Prostate gland (tissue), 2 donors: ENCODE results near the gene BCL2L11. TPM values are rescaled to one million over a fixed set of nuclear protein-coding genes. Genes with fewer than 3 reads are reported as not detected.

Experiments
- DNase-seq: peaks from one replicate; pipeline ENCODE4 v3.0.0-alpha.2; 2019; ENCODE audit warnings: low spot score
- H3K27ac ChIP-seq, 2 donors: fragments of 200-600 bp; sonication (generic); 2 replicates each; pipeline ENCODE4 v1.5.1; 2017 to 2019
- H3K27me3 ChIP-seq: fragments of 200-600 bp; sonication (generic); replicated peaks from 2 replicates; pipeline ENCODE4 v1.5.1; 2019; ENCODE audit not compliant: insufficient read depth
- H3K36me3 ChIP-seq, 2 donors: fragments of 200-600 bp; sonication (generic); 1 replicate in 1 of 2; 2 replicates in 1 of 2; pipeline versions ENCODE4 v1.5.1 to v1.8.1; 2017 to 2019
- H3K4me1 ChIP-seq: fragments of 200-600 bp; sonication (generic); replicated peaks from 2 replicates; pipeline ENCODE4 v1.5.1; 2019
- H3K4me3 ChIP-seq, 2 donors: fragments of 200-600 bp; sonication (generic); 2 replicates each; pipeline ENCODE4 v1.5.1; 2017 to 2019
- H3K9me3 ChIP-seq: fragments of 200-600 bp; sonication (generic); 2 replicates; pipeline ENCODE4 v1.5.1; 2017
- POLR2A ChIP-seq: fragments of 450-650 bp; IDR thresholded peaks from one replicate; pipeline ENCODE4 v1.6.1; 2016; ENCODE audit warnings: antibody characterized with exemption, mild to moderate bottlenecking
- POLR2AphosphoS5 ChIP-seq: sonication (generic); formaldehyde crosslinking; IDR thresholded peaks from one replicate; pipeline ENCODE4 v1.6.1; 2017; ENCODE audit warnings: antibody characterized with exemption
- WGBS: methylation state at CpG from one replicate; pipeline ENCODE4 v1.1.5; 2018; 5-methylcytosine and 5-hydroxymethylcytosine counted together
- intact Hi-C: fragments of 100-400 bp; cut with DNase I; formaldehyde crosslinking; loops from one replicate; pipeline ENCODE4 v1.14.2; 2022
- total RNA-seq, 2 donors: library from RNA; depleted of rRNA; stranded (reverse); fragments of >200 nt; gene quantifications; one replicate each; pipeline ENCODE4 v1.1.0, GENCODE V29; 2016
- TF ChIP-seq, protein P1 (sequence below), 4 experiments: fragments of 200-600 bp in 2 of 4; fragments of 450-650 bp in 2 of 4; sonication (generic) in 2 of 4; IDR thresholded peaks; 1 replicate in 3 of 4; 2 replicates in 1 of 4; pipeline ENCODE4 v1.5.1; 2016 to 2019; ENCODE audit warnings: antibody characterized with exemption in 4 of 4, mild to moderate bottlenecking in 2 of 4, moderate library complexity in 2 of 4

The BCL2L11 gene
- total RNA-seq, 2 donors from 2014 or later, result 28.3 to 55.3 TPM

DNA sequence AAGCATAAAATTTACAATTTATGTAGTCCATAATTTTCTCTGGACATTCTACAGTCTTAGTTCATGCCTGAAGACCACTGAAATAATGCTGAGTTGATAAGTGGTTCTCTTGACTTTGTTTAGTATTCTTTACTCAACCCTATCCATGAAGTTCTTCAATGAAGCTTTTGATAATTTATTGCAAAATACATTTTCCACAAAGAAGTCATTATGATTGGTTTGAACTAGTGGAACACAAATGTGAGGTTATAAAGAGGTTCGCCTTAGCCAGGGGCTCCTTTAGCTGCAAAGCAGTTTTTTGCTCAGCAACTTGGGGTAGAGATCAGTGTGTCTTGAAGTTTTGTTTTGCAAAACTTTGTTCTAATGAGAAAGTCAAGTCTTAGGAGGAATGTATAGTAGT, 5.9 kb downstream of the BCL2L11 start:
- no peak for DNase-seq
- Histone ChIP-seq H3K4me3 (no peak overlapping the region), H3K27ac (no peak overlapping the region), H3K36me3 (no peaks in the 10 kb centered on the region), H3K4me1 (no peaks in the 10 kb centered on the region), H3K27me3 (no peaks in the 10 kb centered on the region), H3K9me3 (no peaks in the 10 kb centered on the region)
- WGBS, result 91% methylated on average over 1 of the region's 1 CpG
- intact Hi-C loops, result no loop called here
- TF ChIP-seq, protein P1, sequence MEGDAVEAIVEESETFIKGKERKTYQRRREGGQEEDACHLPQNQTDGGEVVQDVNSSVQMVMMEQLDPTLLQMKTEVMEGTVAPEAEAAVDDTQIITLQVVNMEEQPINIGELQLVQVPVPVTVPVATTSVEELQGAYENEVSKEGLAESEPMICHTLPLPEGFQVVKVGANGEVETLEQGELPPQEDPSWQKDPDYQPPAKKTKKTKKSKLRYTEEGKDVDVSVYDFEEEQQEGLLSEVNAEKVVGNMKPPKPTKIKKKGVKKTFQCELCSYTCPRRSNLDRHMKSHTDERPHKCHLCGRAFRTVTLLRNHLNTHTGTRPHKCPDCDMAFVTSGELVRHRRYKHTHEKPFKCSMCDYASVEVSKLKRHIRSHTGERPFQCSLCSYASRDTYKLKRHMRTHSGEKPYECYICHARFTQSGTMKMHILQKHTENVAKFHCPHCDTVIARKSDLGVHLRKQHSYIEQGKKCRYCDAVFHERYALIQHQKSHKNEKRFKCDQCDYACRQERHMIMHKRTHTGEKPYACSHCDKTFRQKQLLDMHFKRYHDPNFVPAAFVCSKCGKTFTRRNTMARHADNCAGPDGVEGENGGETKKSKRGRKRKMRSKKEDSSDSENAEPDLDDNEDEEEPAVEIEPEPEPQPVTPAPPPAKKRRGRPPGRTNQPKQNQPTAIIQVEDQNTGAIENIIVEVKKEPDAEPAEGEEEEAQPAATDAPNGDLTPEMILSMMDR (IDR thresholded peaks at IDR 0.05), result no peak
- no peak for TF ChIP-seq POLR2AphosphoS5
- no peak for TF ChIP-seq POLR2A

DNA sequence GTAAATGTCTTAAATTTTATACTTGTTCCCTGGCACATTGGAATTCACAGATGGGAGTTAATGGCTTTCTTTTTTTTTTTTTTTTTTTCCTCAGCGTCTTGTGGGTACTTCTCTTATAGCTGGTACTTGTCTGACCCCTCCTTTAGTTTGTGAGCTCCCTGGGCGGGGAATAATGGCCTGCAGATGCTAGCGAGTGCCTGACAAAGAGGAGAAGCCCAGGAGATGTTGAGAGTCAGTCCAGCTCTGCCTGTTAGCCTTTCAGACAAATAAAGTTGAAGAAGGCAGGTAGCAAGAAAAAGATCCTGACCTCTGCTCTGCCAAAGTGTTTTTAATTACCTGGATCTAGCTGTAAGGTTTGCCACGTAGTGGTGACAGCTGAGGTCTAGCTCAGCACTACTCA, 6.6 kb downstream of the BCL2L11 start:
- no peak for DNase-seq
- no peaks in the 10 kb centered on the region for H3K36me3 ChIP-seq
- no peaks in the 10 kb centered on the region for H3K9me3 ChIP-seq
- no peaks in the 10 kb centered on the region for H3K4me1 ChIP-seq
- no peak for TF ChIP-seq POLR2A
- TF ChIP-seq, protein P1 (IDR thresholded peaks at IDR 0.05), result no peak
- no peak for TF ChIP-seq POLR2AphosphoS5
- intact Hi-C loops, result no loop called here
- WGBS, result 71% methylated on average over 4 of the region's 4 CpGs
- no peaks in the 10 kb centered on the region for H3K27me3 ChIP-seq
- no peak overlapping the region for H3K27ac ChIP-seq
- H3K4me3 ChIP-seq, result no peak overlapping the region

DNA sequence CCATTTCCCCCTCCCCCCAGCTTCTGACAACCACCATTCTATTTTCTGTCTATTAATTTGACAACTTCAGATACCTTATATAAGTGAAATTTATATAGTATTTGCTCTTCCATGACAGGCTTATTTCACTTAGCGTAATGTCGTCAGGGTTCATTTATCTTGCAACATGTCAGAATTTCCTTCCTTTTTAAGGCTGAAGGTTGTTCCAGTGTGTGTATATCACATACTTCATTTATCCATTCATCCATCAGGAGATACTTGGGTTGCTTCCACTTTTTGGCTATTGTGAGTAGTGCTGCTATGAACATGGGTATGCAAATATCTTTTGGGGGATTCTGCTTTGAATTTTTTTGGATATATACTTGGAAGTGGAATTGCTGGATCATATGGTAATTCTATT, 7.4 kb downstream of the BCL2L11 start:
- no peaks in the 10 kb centered on the region for H3K4me1 ChIP-seq
- no peaks in the 10 kb centered on the region for H3K36me3 ChIP-seq
- intact Hi-C loops, result no loop called here
- no peak overlapping the region for H3K4me3 ChIP-seq
- DNase-seq, result no peak
- TF ChIP-seq POLR2A (no peak), POLR2AphosphoS5 (no peak)
- TF ChIP-seq, protein P1 (IDR thresholded peaks at IDR 0.05), result no peak
- H3K9me3 ChIP-seq, result no peaks in the 10 kb centered on the region
- H3K27me3 ChIP-seq, result no peaks in the 10 kb centered on the region
- no peak overlapping the region for H3K27ac ChIP-seq
- WGBS, result 91% methylated on average over 2 of the region's 2 CpGs

DNA sequence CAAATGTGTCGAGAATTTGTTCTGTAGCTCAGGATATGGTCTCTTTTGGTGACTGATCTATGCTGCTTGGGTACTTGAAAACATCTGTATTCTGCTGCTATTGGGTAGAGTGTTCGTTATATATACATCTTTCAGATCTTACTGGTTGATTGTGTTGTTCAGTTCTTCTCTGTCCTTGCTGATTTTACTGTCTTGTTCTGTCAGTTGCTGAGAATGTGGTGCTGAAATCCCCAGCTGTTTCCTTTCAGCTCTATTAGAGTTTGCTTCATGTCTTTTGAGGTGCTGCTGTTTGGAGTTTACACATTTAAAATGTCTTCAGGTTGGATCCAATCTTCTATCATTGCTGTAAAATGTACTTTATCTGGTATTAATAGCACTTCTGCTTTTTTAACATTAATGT, 12.9 kb downstream of the BCL2L11 start:
- WGBS, result 87% methylated on average over 2 of the region's 2 CpGs
- no peak overlapping the region for H3K27ac ChIP-seq
- intact Hi-C loops, result no loop called here
- no peak overlapping the region for H3K4me3 ChIP-seq
- H3K9me3 ChIP-seq, result no peaks in the 10 kb centered on the region
- H3K27me3 ChIP-seq, result no peaks in the 10 kb centered on the region
- DNase-seq, result no peak
- no peaks in the 10 kb centered on the region for H3K36me3 ChIP-seq
- H3K4me1 ChIP-seq, result no peaks in the 10 kb centered on the region
- no peak for TF ChIP-seq POLR2AphosphoS5
- TF ChIP-seq, protein P1 (IDR thresholded peaks at IDR 0.05), result no peak
- no peak for TF ChIP-seq POLR2A

DNA sequence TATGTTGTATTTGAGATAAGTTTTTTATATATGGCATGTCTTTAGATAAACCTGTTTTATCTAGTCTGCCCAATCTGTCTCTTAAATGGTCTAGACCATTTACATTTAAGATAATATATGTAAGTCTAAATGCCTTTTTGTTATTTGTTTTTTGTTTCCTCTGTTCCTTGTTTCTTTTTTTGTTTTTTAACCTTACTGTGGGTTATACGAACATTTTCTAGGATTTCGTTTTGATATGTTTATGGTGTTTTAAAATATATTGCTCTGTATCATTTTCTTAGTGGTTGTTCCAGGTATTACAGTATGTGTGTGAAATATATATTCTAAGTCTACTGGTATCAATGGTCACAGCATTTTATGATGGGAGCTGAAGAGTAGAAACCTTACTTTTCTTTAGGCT, 13.3 kb downstream of the BCL2L11 start:
- H3K4me3 ChIP-seq, result no peak overlapping the region
- H3K27ac ChIP-seq, result no peak overlapping the region
- DNase-seq, result no peak
- intact Hi-C loops, result no loop called here
- H3K36me3 ChIP-seq, result no peaks in the 10 kb centered on the region
- TF ChIP-seq, protein P1 (IDR thresholded peaks at IDR 0.05), result peak in 1 of 4 experiments; percentile 43
- TF ChIP-seq POLR2AphosphoS5 (no peak), POLR2A (no peak)
- no peaks in the 10 kb centered on the region for H3K4me1 ChIP-seq
- H3K9me3 ChIP-seq, result no peaks in the 10 kb centered on the region
- 95% methylated on average over 2 of the region's 2 CpGs for WGBS
- no peaks in the 10 kb centered on the region for H3K27me3 ChIP-seq
